Measurements from ENCODE around the gene SIPA1L3.
A peak's percentile ranks its signal among the peaks of the same experiment; 100 is the strongest.

The SIPA1L3 gene

DNA sequence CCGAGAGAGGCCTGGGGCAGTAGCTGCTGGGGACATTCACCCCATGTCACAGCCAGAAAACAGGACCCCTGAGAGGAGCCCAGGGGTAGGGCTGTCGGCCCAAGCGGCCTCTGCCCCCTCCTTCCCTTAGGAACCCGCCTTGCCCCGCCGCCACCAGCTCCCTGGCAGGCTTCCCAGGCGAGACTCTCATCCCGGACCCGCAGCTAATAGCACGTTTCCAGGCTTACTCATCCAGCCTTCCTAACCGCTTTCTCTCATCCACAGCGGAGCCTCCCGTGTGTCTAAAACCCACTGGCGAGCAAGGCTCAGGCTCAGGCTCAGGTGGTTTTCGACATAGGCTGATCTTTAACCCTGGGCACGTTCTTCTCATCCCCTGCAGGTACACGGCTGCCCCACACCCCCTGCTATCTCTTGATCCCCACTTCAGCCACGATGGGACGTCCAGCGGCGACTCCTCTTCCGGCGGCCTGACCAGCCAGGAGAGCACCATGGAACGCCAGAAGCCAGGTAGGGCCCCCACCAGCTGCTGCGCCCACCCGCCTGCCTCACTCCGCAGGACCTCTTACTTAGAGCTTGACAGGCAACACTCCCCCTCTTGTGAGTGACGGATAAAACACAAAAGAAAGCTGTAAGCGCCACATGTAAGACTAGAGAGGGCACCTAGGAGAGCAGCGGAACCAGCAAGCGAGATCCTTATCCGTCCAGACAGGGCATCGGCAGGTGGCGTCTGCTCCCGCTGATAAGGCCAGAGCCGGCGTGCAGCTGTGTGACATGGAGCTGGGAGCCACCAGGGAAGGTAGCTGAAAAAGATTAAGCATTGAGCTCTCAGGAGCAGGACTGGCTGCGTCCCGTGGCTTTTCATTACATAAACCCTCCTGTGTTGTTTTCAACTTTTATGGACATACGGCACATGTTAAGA lies 245.7 kb downstream of the SIPA1L3 start:
- peak; percentile 82 for DNase-seq (ENCODE audit: low read depth)

DNA sequence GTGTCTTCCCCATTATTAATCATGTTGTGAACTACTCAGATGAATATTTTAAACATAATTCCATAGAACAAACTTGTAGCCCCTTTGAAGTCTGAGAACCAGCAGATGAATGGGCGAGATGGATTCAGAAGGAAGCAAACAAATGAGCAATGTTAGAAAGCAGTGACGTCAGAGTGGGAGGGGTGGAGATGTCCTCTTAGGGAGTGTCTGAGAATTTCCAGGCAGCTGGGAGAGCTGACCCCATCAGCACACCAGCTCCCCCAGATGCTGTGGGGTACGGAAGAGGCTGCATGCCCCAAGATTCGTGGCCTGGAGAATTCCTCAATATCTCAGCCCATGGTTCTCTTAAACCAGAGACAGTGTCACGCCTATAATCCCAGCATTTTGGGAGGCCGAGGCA lies 248.4 kb downstream of the SIPA1L3 start:
- peak; percentile 28 for DNase-seq (ENCODE audit: low read depth)

DNA sequence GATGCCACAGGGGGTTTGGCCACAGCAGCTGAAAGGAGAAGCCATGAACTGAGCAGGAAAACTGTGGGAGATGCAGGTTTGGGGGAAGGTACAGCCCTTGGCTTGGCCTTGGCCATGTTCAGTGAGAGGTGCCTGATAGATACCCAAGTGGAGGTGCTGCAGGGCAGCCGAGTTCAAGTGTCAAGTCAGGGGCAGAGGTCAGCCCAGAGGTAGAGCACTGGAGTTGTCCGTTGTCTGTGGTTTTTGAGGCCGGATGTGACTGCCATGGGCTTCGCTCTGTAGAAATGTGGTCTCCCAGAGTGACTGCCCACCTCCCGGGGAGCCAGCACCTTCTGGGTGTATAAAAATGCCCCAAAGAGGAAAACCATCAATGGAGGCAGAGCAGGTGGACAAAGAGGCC lies 251.7 kb downstream of the SIPA1L3 start:
- no peak for DNase-seq (ENCODE audit: low read depth)

DNA sequence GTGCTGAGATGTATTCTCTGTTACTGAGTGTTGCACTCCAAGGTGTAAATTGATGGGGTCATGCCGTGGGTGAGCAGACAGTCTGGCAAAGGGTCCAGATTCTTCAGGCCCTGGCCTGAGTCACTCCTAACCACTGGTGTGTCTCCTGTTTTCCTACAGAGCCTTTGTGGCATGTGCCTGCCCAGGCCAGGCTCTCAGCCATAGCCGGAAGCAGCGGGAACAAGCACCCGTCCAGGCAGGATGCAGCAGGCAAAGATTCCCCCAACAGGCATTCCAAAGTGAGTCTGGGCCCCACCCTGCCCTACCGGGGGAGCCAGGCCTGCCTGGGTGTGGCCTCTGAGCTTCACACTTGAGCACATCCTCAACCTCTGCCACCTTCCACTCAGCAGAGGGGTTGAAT lies 255.1 kb downstream of the SIPA1L3 start:
- no peak for DNase-seq (ENCODE audit: low read depth)

DNA sequence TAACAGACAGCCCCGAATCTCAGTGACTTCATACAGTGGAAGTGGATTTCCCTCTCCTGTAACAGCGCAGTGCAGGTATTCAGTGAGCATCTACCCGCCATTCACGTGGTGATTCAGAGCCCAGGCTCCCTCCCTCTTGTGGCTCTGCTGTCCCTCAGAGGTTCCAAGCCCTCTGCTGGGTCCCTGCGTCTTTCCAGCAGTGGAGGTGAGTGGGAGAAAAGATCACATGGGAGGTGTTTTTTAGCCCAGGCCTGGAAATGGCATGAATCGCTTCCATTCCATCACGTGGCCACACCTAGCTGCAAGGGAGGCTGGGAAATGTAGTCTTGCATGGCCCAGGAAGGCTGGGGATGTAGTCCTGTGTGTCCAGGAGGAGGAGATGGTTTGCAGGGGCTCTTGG lies 255.6 kb downstream of the SIPA1L3 start:
- DNase-seq (ENCODE audit: low read depth), result peak; percentile 26

DNA sequence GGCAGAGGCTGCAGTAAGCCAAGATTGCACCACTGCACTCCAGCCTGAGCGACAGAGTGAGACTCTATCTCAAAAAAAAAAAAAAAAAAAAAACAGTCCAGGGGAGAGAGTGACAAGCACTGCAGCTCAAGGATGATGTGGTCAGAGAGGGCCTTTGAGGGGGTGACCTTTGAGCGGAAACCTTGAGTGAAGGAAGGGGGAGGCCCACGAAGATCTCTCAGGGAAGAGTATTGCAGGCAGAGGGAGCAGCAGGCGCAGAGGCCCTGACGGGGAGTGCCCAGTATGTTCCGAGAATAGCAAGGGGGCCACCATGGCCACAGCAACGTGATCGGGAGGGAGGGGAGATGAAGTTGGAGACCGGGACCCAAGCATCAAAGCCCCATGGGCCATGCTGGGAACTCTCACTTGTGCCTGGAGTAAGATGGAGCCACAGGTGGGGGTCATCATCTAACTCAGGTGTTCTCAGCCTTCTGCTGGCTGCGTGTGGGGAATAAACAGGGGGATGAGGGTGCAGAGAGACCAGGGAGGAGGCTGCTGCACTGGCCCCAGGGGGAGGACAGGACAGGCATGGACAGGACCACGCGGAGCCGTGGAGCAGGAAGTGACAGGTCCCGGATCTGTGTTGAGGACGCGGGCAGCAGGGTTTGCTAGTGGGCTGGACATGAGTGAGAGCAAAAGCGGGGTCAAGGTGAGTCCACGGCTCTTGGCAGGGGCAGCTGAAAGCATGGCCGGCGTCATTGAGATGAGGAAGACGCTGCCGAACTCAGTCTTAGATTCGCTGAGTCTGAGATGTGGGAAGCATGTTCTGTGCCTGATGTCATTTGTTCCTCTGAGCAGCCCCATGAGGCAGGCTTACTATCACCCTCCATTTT lies 256.6 kb downstream of the SIPA1L3 start:
- DNase-seq (ENCODE audit: low read depth), result no peak

DNA sequence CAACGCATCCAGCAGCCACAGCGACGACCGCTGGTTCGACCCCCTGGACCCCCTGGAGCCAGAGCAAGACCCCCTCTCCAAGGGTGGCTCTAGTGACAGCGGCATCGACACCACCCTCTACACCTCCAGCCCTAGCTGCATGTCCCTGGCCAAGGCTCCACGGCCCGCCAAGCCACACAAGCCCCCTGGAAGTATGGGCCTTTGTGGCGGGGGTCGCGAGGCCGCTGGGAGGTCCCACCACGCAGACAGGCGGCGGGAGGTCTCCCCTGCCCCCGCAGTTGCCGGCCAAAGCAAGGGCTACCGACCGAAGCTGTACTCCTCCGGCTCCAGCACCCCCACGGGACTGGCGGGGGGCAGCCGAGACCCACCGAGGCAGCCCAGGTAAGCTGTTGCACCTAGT lies 257.5 kb downstream of the SIPA1L3 start:
- no peak for DNase-seq (ENCODE audit: low read depth)

DNA sequence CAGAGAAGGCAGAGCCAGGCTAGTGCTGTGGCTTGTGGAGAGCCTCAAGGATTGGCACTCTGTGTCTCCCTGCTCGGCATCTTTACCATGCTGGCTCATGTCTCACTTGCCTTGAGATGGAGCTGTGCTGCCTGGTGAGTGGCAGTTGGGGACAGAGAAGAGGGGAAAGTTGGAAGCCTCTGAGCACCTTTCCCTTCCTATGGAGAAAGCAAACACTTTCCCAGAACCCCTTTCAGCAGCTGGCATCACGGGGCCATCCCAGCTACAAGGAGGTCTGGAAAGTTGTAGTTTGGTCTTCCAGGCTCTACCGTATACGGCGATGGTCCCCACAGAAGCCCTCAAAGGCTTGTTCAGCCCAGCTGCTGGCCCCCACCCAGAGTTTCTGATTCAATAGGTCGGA lies 258.3 kb downstream of the SIPA1L3 start:
- DNase-seq (ENCODE audit: low read depth), result no peak

DNA sequence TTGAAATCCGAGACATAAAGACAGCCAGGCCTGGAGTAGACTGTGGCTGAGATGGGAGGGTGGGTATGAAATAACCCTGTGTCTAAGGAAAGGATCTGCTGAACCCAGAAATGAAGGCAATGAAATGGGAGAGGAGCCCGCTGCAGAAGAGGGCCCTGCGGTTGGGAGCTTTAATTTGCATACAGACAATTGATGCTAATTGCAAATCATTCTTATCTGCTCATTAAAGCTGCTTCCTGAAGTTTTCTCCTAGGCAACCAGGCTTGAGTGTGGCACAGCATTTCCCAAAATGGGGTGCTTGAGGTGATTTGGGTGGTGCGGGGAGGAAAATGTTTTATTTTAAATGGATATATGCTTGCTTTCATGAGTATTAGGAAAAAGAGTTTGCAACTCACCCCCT lies 261.6 kb downstream of the SIPA1L3 start:
- no peak for DNase-seq (ENCODE audit: low read depth)

DNA sequence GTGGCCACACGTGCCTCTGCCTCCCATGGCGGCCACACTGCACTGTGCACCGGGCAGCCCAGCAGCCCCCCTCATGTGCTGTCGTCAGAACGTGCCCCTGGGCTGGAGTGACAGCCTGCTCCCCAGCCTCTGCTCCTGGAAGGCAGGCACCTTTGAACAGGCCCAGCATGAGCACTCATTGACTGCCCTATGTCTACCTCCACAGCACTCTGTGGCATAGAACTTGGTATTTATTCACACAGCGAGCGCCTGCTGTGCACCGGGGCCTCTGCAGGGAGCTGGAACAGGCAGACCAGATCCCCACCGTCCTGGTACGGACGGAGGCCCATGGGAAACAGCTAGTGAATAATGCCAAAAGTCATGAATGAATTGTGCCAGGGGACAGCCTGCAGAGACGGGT lies 263.3 kb downstream of the SIPA1L3 start:
- DNase-seq (ENCODE audit: low read depth), result no peak

DNA sequence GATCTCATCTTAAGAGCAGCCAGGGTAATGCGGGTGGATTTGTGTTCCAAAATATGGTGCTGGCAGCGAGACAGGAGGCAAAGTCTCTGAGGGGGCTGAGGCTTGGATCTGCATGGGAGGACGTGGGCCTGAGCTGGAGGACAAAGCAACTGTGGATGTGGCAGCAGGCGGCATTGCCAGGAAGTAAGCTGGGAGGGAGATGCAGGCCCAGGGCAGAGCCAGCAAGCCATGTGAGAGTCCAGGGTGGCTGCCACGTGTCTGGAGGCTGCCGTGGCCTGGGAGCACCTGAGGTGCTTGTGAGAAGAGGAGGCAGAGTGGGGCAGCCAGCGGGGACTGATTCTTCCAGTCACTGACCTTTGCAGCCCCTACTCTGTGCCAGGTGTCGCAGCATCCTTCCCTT lies 265.0 kb downstream of the SIPA1L3 start:
- DNase-seq (ENCODE audit: low read depth), result no peak

DNA sequence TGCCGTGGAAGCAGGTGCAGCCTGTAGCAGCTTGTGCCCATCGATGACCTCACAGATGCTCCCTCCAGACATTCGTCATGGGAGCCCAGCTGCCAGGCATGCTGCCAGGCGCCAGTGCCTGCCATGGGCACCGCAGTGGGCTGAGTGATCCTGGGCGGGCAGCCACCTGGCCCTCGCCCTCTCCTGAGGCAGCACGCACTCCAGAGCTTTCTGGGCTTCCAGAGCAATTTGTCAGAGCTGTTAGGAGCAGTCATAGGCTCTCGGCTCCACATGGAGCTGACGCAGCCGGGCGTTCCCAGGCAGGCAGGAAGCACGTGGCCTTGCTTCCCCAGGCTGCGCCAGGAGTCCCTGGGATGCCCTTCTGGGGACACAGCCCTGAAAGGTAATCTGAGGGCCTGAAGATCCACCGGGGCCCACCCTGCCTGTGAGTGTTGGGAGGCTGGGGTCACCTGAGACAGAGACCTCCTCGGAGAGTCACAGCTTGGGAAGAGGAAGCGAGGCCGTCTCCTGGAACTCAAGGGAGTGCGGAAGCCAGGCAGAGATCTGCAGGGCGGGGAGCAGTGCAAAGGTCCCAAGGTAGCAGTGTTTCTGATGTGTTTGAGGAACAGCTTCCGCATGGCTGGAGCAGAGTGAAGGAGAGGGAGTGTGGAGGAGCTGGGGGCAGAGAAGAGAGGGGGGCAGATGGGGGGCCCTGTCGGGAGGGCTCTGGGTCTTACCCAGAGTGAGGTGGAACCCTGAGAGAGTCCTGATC lies 266.5 kb downstream of the SIPA1L3 start:
- no peak for DNase-seq (ENCODE audit: low read depth)

DNA sequence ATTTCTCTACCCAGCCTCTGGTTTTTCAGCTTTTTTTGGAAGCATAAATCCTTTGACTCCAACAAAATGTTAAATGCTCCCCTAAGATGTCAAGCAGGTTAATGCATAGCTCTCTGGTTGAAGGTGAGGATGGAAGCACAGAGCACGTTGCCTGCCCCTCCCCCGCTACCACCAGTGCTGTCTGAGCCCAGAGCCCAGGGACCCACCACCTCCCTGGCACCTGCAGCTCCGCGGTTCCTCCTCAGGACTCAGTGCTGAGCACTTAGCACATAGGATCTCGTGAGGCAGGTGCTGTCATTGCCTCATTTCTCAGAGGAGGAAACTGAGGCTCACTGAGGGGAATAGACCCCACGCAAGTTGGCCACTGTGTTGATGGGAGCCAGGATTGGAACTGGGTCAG lies 268.4 kb downstream of the SIPA1L3 start:
- DNase-seq (ENCODE audit: low read depth), result no peak

DNA sequence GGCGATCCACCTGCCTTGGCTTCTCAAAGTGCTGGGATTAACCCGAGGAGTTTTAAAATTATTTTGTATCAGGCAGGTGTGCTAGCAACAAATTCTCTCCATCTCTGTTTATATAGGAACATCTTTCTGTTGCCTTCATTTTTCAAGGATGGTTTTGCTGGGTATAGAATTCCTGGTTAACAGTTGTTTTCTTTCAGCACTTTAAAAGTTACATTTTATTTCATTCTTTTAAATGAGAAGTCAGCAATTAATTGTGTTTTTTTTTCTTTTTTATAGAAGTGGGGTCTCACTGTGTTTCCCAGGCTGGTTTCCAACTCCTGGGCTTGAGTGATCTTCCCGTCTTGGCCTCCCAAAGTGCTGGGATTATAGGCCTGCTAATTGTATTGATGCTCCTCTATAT lies 273.1 kb downstream of the SIPA1L3 start:
- no peak for DNase-seq (ENCODE audit: low read depth)

DNA sequence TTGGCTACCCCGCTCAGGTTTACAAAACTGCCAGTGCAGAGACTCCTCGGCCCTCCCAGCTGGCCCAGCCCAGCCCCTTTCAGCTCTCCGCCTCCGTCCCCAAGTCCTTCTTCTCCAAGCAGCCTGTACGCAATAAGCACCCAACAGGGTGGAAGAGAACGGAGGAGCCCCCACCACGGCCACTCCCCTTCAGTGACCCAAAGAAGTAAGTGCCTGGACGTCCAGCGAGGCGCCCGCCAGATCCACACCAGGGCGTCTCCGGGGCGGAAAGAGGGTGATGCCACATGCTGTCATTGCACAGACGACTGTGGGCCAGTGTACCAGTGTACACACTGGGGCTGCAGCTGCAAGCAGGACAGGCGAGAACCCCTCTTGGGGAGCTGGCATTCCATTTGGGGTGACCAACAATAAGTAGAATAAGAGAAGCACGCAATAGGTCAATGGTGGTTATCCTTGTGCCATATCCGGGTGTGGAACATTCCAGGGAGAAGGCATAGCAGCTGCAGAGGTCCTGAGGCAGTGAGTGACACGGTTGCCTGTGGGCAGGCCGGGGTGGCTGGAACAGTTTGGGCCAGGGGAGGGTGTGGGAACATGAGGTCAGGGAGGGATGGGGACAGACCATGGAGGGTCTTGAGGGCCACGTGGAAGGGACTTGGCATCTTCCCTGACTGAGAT lies 275.7 kb downstream of the SIPA1L3 start:
- DNase-seq (ENCODE audit: low read depth), result no peak

DNA sequence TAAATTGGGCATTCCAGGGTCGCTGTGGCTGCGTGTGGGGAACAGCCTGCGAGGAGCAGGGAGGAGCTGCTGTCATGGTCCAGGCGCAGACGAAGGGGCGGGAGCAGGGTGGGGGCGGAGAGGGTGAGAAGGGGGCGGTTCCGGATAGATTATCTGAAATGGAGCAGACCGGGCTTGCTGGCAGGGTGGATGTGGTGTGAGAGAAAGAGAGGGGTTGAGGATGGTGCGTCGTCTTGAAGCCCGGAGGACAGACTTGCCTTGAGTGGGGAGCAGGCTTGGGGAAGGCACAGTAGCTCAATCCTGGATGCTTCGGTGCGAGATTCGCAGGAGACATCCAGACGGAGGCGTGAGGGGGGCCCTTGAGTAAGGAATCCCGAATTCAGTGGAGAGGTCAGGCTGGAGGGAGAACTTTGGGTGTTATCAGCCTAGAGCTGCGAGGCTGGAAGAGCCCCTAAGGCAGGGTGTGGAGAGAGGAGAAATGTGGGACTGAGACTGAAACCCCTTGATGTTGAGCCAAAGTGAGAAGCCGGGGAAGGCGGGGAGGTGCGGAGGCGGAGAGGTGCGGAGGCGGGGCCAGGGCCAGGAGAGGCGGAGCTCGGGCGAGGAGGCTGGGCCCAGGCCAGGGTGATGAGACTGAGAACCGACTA lies 276.4 kb downstream of the SIPA1L3 start:
- DNase-seq (ENCODE audit: low read depth), result no peak

DNA sequence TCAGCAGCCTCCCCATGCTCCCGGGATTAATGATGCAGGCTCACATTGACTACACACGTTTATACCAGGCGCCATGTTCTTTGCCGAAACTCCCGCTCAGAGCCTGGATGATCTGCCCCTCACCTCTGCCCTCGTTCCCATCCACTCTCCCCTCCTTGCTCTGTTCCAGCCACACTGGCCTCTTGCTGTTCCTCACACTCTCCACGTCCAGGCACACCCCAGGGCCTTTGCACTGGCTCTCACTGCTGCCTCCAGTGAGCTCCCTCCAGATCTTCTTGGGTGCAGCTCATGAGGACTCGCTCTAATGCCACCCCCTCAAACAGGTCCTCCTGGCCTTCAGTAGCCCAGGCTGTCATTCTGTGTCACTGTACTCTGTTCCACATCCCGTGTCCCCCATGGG lies 277.8 kb downstream of the SIPA1L3 start:
- DNase-seq (ENCODE audit: low read depth), result no peak

DNA sequence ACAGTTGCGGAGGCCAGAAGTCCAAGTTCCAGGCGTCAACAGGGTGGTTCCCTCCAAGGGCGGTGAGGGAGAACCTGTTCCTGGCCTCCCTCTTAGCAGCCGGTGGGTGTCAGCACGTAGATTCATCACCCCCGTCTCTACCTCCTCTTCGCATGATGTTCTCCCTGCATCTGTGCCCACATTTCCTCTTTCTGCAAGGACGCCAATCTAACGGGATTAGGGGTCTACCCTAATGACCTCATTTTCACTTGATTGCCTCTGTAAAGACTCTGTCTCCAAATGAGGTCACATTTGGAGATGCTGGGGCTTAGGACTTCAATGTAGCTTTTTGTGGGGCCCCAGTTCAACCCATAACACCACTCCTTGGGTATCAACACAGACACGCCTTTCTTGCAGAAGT lies 278.6 kb downstream of the SIPA1L3 start:
- DNase-seq (ENCODE audit: low read depth), result no peak

DNA sequence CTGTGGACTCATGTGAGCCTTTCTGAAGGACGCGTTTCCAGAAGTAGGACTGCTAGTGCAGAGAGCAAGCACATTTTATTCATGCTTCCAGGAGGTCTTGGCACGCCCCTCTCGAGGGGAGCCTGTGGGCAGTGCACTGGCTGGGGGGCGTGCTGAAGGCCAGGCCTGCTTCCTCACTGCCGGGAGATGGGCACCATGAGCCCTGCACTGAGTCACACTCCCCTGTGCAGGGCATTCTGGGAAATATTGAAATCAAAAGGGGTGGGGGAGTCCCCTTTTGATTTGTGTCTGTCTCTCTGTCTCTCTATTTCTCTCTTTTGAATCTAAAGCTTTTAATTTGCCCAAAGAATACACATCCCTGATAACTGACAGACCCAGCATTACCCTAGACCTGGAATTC lies 283.1 kb downstream of the SIPA1L3 start:
- no peak for DNase-seq (ENCODE audit: low read depth)

DNA sequence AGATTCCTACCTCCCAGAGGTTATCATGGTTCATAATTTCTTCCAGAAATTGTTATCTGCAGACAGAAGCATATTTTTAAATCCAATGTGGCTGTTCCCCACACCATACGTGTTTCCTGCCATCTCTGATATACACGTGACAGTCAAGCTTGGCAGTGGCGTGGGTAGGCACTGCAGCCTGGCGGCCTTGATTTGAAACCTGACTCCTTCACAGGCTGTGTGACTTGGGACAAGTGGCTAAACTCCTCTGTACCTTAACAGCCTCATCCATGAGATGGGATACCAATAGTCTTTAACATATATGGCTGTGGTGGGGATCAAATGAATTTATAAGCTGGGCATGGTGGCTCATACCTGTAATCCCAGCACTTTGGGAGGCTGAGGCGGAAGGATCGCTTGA lies 283.8 kb downstream of the SIPA1L3 start:
- DNase-seq (ENCODE audit: low read depth), result no peak

DNA sequence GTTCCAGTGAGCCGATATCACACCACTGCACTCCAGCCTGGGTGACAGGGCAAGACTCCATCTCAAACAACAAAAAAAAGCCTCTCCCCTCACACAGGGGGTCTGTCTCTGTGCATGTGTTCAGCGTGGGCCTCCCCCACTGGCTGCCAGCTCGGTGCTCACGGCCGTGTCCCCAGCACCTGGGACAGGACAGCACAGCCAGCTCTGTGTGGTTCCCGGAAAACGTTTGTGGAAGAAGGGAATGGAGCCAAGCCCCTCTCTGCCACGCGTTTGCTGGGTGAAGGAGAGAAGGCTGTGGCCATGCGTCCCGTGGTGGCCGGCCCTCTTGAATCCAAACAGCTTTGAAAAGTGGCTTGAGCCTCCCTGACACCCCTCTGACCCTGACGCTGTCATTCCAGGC lies 284.7 kb downstream of the SIPA1L3 start:
- no peak for DNase-seq (ENCODE audit: low read depth)
